Memory B cell (primary cell): ENCODE results near the gene EREG.
"Not testable (repeated sequence)": the region's sequence is repeated elsewhere in the genome, so short reads cannot be mapped to it uniquely, and the experiment has no call there.

Experiments
- ATAC-seq: fragments of 150-1000 bp; cut with Tn5 transposase; 2 replicates; pipeline ENCODE4 v1.10.0; 2021; ENCODE audit warnings: low read depth, mild to moderate bottlenecking, moderate library complexity
- DNase-seq, 2 donors: peaks; one replicate each; pipeline ENCODE4 v3.0.0; 2022; ENCODE audit warnings: low spot score in 2 of 2
- H3K27ac Mint-ChIP-seq: one replicate; pipeline ENCODE4 v1.8.0; 2022; ENCODE audit warnings: mild to moderate bottlenecking, moderate library complexity, mixed read lengths
- H3K27me3 Mint-ChIP-seq: one replicate; pipeline ENCODE4 v1.8.0; 2022; ENCODE audit warnings: mixed read lengths
- H3K36me3 Mint-ChIP-seq: one replicate; pipeline ENCODE4 v1.8.0; 2022; ENCODE audit warnings: mild to moderate bottlenecking, mixed read lengths
- H3K4me1 Mint-ChIP-seq: one replicate; pipeline ENCODE4 v1.8.0; 2022; ENCODE audit warnings: mixed read lengths
- H3K4me3 Mint-ChIP-seq: one replicate; pipeline ENCODE4 v1.8.0; 2022; ENCODE audit warnings: mild to moderate bottlenecking, moderate library complexity, mixed read lengths
- H3K9me3 Mint-ChIP-seq: one replicate; pipeline ENCODE4 v1.8.0; 2022; ENCODE audit warnings: mixed read lengths

The EREG gene

GRCh38 chr4:74330295-74330750, 34.6 kb upstream of the EREG start:
- Mint-ChIP-seq H3K27ac (no peak overlapping the region), H3K4me1 (peaks cover 2% of the 10 kb centered on the region), H3K4me3 (no peak overlapping the region), H3K36me3 (no peaks in the 10 kb centered on the region), H3K27me3 (peaks cover 11% of the 10 kb centered on the region), H3K9me3 (peaks cover 4% of the 10 kb centered on the region)
- ATAC-seq (no peak), DNase-seq (no peak)

GRCh38 chr4:74331252-74331651, 33.7 kb upstream of the EREG start:
- Mint-ChIP-seq H3K27me3 (peaks cover 11% of the 10 kb centered on the region), H3K36me3 (no peaks in the 10 kb centered on the region), H3K4me3 (no peak overlapping the region), H3K9me3 (peaks cover 4% of the 10 kb centered on the region), H3K4me1 (peaks cover 7% of the 10 kb centered on the region), H3K27ac (no peak overlapping the region)
- no peak for DNase-seq
- ATAC-seq: no peak

- Mint-ChIP-seq H3K4me3 (no peak overlapping the region), H3K36me3 (no peaks in the 10 kb centered on the region), H3K9me3 (peaks cover 4% of the 10 kb centered on the region), H3K27ac (no peak overlapping the region), H3K27me3 (peaks cover 11% of the 10 kb centered on the region), H3K4me1 (peaks cover 7% of the 10 kb centered on the region)
- no peak for ATAC-seq
- no peak for DNase-seq
These were observed 33.0 kb upstream of the EREG start for GRCh38 chr4:74331944-74332343.

DNA sequence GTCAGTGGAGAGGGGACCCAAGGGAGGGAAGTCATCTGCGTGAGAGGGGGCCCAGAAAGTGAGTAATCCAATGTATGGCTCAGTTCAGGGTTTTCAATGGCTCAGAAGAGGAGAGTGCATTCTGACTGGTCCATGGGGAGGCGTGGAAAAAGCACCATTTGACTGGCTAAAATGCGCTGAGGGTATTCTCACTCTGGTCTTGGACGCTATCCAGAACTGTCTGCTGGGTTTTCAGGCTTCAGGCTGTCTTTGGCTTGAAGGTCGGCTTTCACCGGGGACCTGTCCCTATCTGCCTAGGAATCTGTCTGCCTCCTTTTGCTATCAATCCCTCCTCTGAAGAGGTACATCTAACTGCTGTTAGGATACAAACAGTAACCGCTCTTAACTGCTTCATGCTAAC, 30.3 kb upstream of the EREG start:
- peaks cover 2% of the 10 kb centered on the region for H3K27me3 Mint-ChIP-seq
- ATAC-seq: no peak

GRCh38 chr4:74335341-74336021, 29.5 kb upstream of the EREG start:
- Mint-ChIP-seq H3K27me3 (peaks cover 7% of the 10 kb centered on the region), H3K27ac (no peak overlapping the region), H3K36me3 (no peaks in the 10 kb centered on the region), H3K4me3 (no peak overlapping the region), H3K4me1 (peaks cover 7% of the 10 kb centered on the region), H3K9me3 (peaks cover 2% of the 10 kb centered on the region)
- ATAC-seq: peak; percentile 68
- DNase-seq: no peak

More for the DNA sequence above, 30.3 kb upstream of the EREG start:
- Mint-ChIP-seq H3K36me3 (no peaks in the 10 kb centered on the region), H3K4me3 (no peak overlapping the region), H3K27ac (no peak overlapping the region), H3K4me1 (peaks cover 7% of the 10 kb centered on the region), H3K9me3 (no peaks in the 10 kb centered on the region)
- no peak for DNase-seq

DNA sequence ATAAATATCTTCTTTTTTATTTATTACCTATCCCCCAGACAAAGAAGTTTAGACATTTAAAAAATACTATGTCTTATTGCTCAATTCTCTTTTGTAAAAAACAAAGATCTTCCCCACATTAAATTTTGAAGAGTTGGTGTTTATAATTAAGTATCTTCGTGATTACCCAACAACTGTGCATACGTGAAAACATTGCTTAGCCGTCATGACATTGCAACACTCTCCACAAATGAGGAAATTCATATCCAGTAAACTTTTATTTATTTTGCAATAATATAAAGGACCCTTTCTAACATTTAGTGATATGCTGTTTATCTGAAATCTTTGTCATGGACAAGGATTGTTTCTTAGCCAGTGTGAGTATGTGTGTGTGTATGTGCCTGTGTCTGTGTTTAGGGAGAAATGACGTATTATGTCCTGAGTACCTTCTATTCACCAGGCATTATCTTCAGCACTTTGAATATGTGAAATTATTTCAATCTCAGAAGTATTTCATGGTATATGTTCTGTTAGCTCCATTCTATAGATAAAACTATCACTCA, 26.1 kb upstream of the EREG start:
- Mint-ChIP-seq H3K9me3 (peaks cover 4% of the 10 kb centered on the region), H3K27ac (no peak overlapping the region), H3K4me3 (no peak overlapping the region), H3K4me1 (peaks cover 7% of the 10 kb centered on the region), H3K27me3 (peaks cover 7% of the 10 kb centered on the region), H3K36me3 (no peaks in the 10 kb centered on the region)
- no peak for ATAC-seq
- no peak for DNase-seq

GRCh38 chr4:74339501-74339900, 25.4 kb upstream of the EREG start:
- no peak for DNase-seq
- Mint-ChIP-seq H3K9me3 (peaks cover 6% of the 10 kb centered on the region), H3K4me3 (no peak overlapping the region), H3K27me3 (peaks cover 5% of the 10 kb centered on the region), H3K27ac (no peak overlapping the region), H3K36me3 (peaks cover under 1% of the 10 kb centered on the region), H3K4me1 (peaks cover 7% of the 10 kb centered on the region)
- no peak for ATAC-seq

GRCh38 chr4:74340421-74340820, 24.5 kb upstream of the EREG start:
- ATAC-seq, DNase-seq, H3K27me3 Mint-ChIP-seq, H3K36me3 Mint-ChIP-seq, H3K27ac Mint-ChIP-seq, H3K4me3 Mint-ChIP-seq, H3K4me1 Mint-ChIP-seq: not testable (repeated sequence)
- peaks cover 13% of the 10 kb centered on the region for H3K9me3 Mint-ChIP-seq

DNA sequence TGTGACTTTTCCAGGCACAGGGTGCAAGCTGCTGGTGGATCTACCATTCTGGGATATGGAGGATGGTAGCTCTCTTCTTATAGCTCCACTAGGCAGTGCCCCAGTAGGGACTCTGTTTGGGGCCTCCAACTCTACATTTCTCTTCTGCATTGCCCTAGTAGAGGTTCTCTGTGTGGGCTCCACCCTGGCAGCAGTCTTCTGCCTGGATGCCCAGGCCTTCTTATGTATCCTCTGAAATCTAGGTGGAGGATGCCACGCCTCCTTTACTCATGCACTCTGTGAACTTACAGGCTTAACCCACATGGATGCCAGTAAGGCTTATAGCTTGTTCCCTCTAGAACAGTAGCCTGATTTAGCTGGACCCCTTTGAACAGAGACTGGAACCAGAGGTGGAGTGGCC, 20.9 kb upstream of the EREG start:
- Mint-ChIP-seq H3K9me3 (peaks cover 13% of the 10 kb centered on the region), H3K36me3 (peaks cover 2% of the 10 kb centered on the region), H3K27ac (no peak overlapping the region), H3K4me3 (no peak overlapping the region), H3K4me1 (no peaks in the 10 kb centered on the region), H3K27me3 (peaks cover 8% of the 10 kb centered on the region)
- no peak for ATAC-seq
- no peak for DNase-seq

DNA sequence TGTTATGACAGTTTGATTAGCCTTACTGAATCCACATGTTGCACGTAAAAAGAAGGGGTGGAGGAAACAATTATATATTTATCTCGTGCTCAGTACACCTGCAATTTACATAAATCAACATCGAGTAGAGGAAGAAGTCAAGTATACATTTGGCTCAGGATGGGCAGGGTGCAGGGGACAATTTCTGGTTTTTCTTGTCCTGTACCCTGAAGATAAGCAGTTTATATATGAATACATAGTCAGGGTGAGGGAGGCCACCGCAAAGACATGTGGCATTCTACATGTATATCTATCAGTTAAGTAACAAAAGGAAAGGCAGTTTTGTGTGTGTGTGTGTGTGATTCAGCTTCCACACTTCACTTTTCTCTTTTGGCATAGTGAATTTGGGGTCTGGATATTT, 11.1 kb upstream of the EREG start:
- ATAC-seq (no peak), DNase-seq (no peak)
- Mint-ChIP-seq H3K36me3 (no peaks in the 10 kb centered on the region), H3K4me1 (no peaks in the 10 kb centered on the region), H3K27ac (no peak overlapping the region), H3K9me3 (no peaks in the 10 kb centered on the region), H3K27me3 (peaks cover 4% of the 10 kb centered on the region), H3K4me3 (no peak overlapping the region)

GRCh38 chr4:74357965-74358364, 7.0 kb upstream of the EREG start:
- no peaks in the 10 kb centered on the region for H3K9me3 Mint-ChIP-seq
- no peak overlapping the region for H3K27ac Mint-ChIP-seq
- no peaks in the 10 kb centered on the region for H3K4me1 Mint-ChIP-seq
- no peak overlapping the region for H3K4me3 Mint-ChIP-seq
- H3K27me3 Mint-ChIP-seq: peaks cover 6% of the 10 kb centered on the region
- H3K36me3 Mint-ChIP-seq: no peaks in the 10 kb centered on the region
- ATAC-seq (no peak), DNase-seq (no peak)

GRCh38 chr4:74361671-74362070, 3.3 kb upstream of the EREG start:
- no peak for DNase-seq

DNA sequence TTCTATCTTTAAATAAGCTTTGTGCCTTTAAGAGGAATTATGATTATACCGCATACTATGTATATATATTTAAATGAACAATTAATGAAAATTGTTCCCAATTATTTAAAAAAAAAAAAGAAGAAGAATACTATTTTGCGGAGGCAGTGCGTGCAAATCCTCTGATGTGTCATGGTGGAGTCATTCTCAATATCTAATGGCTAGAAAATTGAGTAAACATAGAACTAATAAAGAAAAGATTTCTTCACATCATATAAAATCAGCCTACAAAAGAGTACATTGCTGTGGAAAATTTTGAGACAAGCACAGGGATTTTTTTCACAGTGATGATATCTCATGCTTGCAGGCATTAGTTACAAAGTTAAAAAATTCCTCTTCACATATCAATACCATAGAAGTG, 2.6 kb upstream of the EREG start:
- Mint-ChIP-seq H3K4me3 (no peak overlapping the region), H3K27me3 (peaks cover 14% of the 10 kb centered on the region), H3K27ac (no peak overlapping the region), H3K9me3 (no peaks in the 10 kb centered on the region), H3K36me3 (no peaks in the 10 kb centered on the region), H3K4me1 (peaks cover 14% of the 10 kb centered on the region)
- ATAC-seq: no peak
- DNase-seq: no peak

More at GRCh38 chr4:74361671-74362070, 3.3 kb upstream of the EREG start:
- Mint-ChIP-seq H3K4me3 (no peak overlapping the region), H3K27ac (no peak overlapping the region), H3K36me3 (no peaks in the 10 kb centered on the region), H3K27me3 (peaks cover 12% of the 10 kb centered on the region), H3K9me3 (no peaks in the 10 kb centered on the region), H3K4me1 (peaks cover 14% of the 10 kb centered on the region)
- no peak for ATAC-seq

DNA sequence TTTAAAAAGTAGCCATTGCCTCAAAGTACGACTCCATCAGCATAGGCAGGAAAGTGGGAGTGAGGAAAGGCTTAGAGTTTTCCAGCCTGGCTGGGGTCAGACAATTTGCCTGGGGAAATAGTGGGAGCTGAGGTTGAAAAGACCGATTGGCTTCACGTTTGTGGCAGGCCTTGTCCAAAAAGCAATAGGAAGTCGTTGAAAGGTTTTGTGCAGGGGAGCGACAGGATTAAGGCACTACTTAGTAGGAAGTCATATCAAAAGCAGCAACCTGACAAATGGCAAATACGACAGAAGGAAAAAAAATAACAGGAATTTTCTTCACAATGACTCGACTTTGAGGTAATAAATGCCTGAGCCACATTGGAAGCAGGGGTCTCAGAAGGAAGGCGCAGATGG, 691 bp upstream of the EREG start:
- DNase-seq (no peak), ATAC-seq (no peak)
- Mint-ChIP-seq H3K9me3 (no peaks in the 10 kb centered on the region), H3K36me3 (no peaks in the 10 kb centered on the region), H3K27ac (peak overlapping the region; percentile 75), H3K27me3 (peaks cover 18% of the 10 kb centered on the region), H3K4me3 (peak overlapping the region; percentile 48), H3K4me1 (peaks cover 14% of the 10 kb centered on the region)

- ATAC-seq (no peak), DNase-seq (no peak)
- Mint-ChIP-seq H3K27me3 (peaks cover 19% of the 10 kb centered on the region), H3K4me3 (no peak overlapping the region), H3K36me3 (no peaks in the 10 kb centered on the region), H3K4me1 (peaks cover 14% of the 10 kb centered on the region), H3K27ac (no peak overlapping the region), H3K9me3 (no peaks in the 10 kb centered on the region)
These were observed 816 bp downstream of the EREG start for GRCh38 chr4:74365761-74366160.
